ENCODE results near the gene CEP164.

The CEP164 gene

GRCh38 chr11:117327567-117328374, at the start of gene CEP164:
CEP164 (plus strand) TSS chr11:117327854; CDS start chr11:117338587, 10,733 bp downstream.
- DNase-seq = peak; percentile 92 to 100 (median 96)
- intact Hi-C loops (cut with DNase I) = loop anchor here (2.0 kb wide), 1 partner anchor 13 kb away; no protein-coding TSS in a partner anchor

- intact Hi-C loops (cut with DNase I) = no loop called here
- no peak for DNase-seq
Measured at GRCh38 chr11:117278347-117278746, 49.3 kb upstream of the CEP164 start.

GRCh38 chr11:117279711-117280376, 47.8 kb upstream of the CEP164 start:
- intact Hi-C loops (cut with DNase I) = no loop called here

GRCh38 chr11:117281159-117281558, 46.5 kb upstream of the CEP164 start:
- intact Hi-C loops (cut with DNase I) = no loop called here
- no peak for DNase-seq

More at GRCh38 chr11:117279711-117280376, 47.8 kb upstream of the CEP164 start:
- DNase-seq = no peak

- no peak for DNase-seq
- intact Hi-C loops (cut with DNase I) = no loop called here
Measured at GRCh38 chr11:117281869-117282268, 45.8 kb upstream of the CEP164 start.

GRCh38 chr11:117282956-117283355, 44.7 kb upstream of the CEP164 start:
- intact Hi-C loops (cut with DNase I) = no loop called here
- no peak for DNase-seq

- intact Hi-C loops (cut with DNase I) = no loop called here
- DNase-seq = no peak
Measured at GRCh38 chr11:117284053-117284452, 43.6 kb upstream of the CEP164 start.

DNA sequence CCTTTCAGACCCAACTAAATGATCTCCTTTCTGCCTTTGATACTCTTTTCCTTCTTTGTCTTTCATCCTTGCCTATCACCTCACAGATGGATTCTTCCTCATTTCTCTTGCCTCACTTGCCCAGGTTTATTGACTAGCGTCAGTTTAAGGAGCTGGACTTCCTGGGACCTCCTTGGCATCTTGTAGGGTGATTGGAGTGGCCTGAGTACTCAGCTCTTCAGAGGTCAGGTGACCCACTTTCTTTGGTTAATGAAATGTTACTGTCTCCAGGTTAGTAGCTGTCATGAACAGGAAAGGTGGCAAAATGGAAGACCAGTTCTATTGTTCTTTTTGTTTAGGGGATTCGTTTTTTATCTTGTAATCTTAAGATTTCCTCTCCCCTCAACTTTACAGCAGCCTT, 41.1 kb upstream of the CEP164 start:
- intact Hi-C loops (cut with DNase I) = no loop called here
- no peak for DNase-seq

GRCh38 chr11:117287668-117288067, 40.0 kb upstream of the CEP164 start:
- intact Hi-C loops (cut with DNase I) = no loop called here
- no peak for DNase-seq

DNA sequence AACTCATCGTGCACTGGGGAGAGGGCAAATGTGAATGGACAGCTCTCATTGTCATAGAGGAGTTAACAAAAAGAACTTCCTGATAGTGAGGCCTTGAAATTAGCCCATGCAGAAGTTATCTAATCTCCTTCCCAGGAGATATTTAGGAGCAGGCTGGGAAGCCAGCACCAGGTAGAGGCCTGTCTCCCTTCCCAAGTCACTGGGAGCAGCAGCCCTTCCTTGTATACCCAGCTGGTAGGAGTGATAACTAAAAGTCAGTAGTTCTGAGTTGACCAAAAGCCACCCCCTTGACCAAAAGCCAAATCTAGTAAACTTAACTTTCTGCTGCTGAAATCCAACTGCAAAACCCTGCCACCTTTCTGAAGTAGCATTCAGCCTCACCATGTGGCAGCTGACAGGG, 37.9 kb upstream of the CEP164 start:
- intact Hi-C loops (cut with DNase I) = no loop called here
- DNase-seq = no peak

- intact Hi-C loops (cut with DNase I) = no loop called here
- no peak for DNase-seq
Measured at GRCh38 chr11:117290809-117291396, 36.8 kb upstream of the CEP164 start, which contains the start of gene BACE1-AS. BACE1-AS (plus strand) TSS chr11:117291346.

GRCh38 chr11:117292616-117293015, 35.0 kb upstream of the CEP164 start:
- intact Hi-C loops (cut with DNase I) = no loop called here
- DNase-seq = no peak

DNA sequence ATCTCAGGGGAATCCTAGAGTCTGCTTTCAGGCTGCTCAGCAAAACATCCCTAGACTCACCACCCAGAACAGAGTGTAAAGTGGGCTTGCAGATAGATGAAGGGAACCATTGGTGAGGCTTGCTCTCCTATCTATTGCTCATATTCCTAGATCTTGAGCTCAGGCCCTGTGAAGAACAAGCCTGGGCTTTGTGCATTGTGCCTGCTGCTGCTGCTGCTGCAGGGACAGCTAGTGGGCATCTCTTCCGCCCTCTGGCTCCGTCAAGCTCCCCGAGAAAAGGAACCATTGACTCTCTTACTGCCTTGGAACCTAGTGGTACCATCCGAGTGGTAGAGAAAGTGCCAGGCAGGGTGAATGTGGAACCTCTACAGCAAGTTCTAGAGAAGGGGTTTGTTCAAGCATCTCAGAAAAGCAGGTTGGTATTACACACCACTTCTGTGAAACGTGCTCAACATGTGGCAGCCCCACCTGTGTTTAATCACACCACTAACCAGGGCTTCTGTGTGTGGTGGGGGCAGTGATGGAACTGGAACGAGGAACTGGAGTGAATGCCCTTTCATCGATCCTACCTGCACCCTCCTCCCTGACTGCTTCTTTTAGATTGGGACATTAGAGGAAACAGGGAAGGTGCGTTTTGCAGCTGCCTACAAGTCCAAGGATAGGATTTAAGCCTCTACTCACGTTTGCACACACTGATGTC, 32.1 kb upstream of the CEP164 start:
- peak in 8 of 10 donors; percentile 36 to 96 (median 71) for DNase-seq
- intact Hi-C loops (cut with DNase I) = no loop called here

GRCh38 chr11:117296881-117297280, 30.8 kb upstream of the CEP164 start:
- DNase-seq = peak in 1 of 10 donors; percentile 59
- intact Hi-C loops (cut with DNase I) = no loop called here

- intact Hi-C loops (cut with DNase I) = no loop called here
- peak in 1 of 10 donors; percentile 42 for DNase-seq
Measured at GRCh38 chr11:117298195-117298594, 29.5 kb upstream of the CEP164 start.

- DNase-seq = peak in 1 of 10 donors; percentile 75
- intact Hi-C loops (cut with DNase I) = no loop called here
Measured at GRCh38 chr11:117299351-117300282, 28.0 kb upstream of the CEP164 start.

GRCh38 chr11:117300283-117300663, 27.4 kb upstream of the CEP164 start:
- peak in 4 of 10 donors; percentile 39 to 87 (median 62) for DNase-seq

GRCh38 chr11:117300773-117301172, 26.9 kb upstream of the CEP164 start:
- intact Hi-C loops (cut with DNase I) = no loop called here
- DNase-seq = peak in 1 of 10 donors; percentile 81

More at GRCh38 chr11:117300283-117300663, 27.4 kb upstream of the CEP164 start:
- intact Hi-C loops (cut with DNase I) = no loop called here

- DNase-seq = no peak
- intact Hi-C loops (cut with DNase I) = no loop called here
Measured at GRCh38 chr11:117302228-117302627, 25.4 kb upstream of the CEP164 start.

Data from posterior cingulate gyrus (tissue), 11 donors.